ENCODE data around the gene NAPSA.

- no peak for TF ChIP-seq CTCF (IDR thresholded peaks at IDR 0.05; ENCODE audit: low read depth, low read length)
- TF ChIP-seq EZH2phosphoT487 (IDR thresholded peaks at IDR 0.05; ENCODE audit: low read depth): no peak
Observed at GRCh38 chr19:50325310-50326100, 39.9 kb downstream of the NAPSA start.
